MG63 (cell line): Measurements from ENCODE around the gene HERC2. TPM values are rescaled to one million over a fixed set of nuclear protein-coding genes. Genes with fewer than 3 reads are reported as not detected.

Experiments used
- DNase-seq: peaks from one replicate; pipeline ENCODE4 v3.0.0-alpha.2; 2020
- H3K27me3 ChIP-seq: fragments of 250-450 bp; sonication (Bioruptor Pico); 2 replicates; pipeline ENCODE4 v1.5.1; 2020; ENCODE audit warnings: mild to moderate bottlenecking, moderate library complexity
- H3K36me3 ChIP-seq: fragments of 250-450 bp; sonication (Bioruptor Pico); 2 replicates; pipeline ENCODE4 v1.5.1; 2020; ENCODE audit warnings: mild to moderate bottlenecking, moderate library complexity
- H3K4me3 ChIP-seq: fragments of 250-450 bp; sonication (Bioruptor Pico); 2 replicates; pipeline ENCODE4 v1.5.1; 2020; ENCODE audit warnings: mild to moderate bottlenecking, moderate library complexity
- H3K9me3 ChIP-seq: fragments of 250-450 bp; sonication (Bioruptor Pico); 2 replicates; pipeline ENCODE4 v1.5.1; 2020; ENCODE audit warnings: mild to moderate bottlenecking, moderate library complexity
- total RNA-seq: library from RNA; depleted of rRNA; stranded (reverse); fragments of >200 nt; shearing (Covaris generic); gene quantifications from 2 replicates; pipeline ENCODE4 v1.2.3, GENCODE V29; 2014; ENCODE audit warnings: low replicate concordance

The HERC2 gene
- total RNA-seq, 1 experiment from 2014 or later: 27.5 TPM

DNA sequence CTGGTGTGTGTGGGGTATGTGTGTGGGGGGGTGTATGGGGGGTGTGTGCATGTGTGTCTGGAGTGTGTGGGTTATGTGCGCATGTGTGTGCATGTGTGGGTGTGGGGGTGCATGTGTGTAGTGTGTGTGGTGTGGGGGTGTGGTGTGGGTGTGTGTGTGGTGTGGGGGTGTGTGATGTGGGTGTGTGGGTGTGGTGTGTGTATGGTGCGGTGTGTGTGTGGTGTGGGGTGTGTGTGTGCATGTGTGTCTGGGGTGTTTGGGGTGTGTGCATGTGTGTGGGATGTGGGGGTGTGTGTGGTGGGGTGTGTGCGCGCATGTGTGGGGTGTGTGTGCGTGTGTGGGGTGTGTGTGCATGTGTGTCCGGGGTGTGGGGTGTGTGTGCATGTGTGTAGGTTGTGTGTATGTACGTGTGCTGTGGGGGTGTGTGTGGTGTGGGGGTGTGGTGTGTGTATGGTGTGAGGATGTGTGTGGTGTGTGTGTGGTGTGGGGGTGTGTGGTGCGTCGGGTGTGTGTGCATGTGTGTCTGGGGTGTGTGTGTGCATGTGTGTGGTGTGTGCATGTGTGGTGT, 216.7 kb downstream of the HERC2 start:
- Histone ChIP-seq H3K27me3 (no peaks in the 10 kb centered on the region), H3K4me3 (no peak overlapping the region), H3K36me3 (no peaks in the 10 kb centered on the region), H3K9me3 (no peaks in the 10 kb centered on the region)
- no peak for DNase-seq

DNA sequence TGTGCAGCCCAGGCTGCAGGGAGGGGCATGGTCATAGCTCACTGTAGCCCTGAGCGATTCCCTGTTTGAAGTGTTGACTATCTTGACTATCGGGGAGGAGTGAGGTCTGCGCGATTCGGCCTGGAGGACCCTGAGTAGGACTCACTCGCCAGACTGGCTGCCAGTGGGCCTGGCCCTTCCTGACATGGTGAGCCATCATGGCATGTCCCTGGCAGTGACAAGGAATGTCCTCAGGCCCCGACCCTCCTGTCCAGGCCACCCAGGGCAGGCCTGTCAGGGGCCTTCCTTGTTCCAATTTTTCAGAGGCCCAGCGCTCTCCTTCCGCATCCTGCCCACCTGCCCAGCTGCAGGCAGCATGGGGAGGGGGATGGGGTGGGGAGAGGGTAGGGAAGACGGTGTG, 217.7 kb downstream of the HERC2 start:
- Histone ChIP-seq H3K27me3 (no peaks in the 10 kb centered on the region), H3K4me3 (no peak overlapping the region), H3K36me3 (no peaks in the 10 kb centered on the region), H3K9me3 (no peaks in the 10 kb centered on the region)
- no peak for DNase-seq

DNA sequence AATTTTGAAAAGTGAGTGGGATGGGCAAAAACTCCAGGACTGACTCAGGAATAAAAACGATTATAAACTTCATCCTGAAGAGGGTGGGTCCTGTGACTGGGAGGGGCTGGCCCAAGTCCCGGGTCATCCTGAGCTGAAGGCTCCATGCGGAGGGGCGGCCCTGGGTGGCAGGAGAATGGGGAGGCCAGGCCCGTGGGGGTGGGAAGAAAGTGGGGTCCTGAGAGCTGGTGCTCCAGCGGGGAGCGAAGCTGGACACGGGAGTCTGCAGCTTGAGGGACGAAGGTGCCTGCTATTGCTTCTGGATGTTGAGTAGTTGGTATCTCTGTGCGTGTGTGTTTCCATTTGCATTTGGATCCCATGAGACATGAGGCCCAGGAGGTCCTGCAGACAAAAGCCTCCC, 218.1 kb downstream of the HERC2 start:
- Histone ChIP-seq H3K27me3 (no peaks in the 10 kb centered on the region), H3K9me3 (no peaks in the 10 kb centered on the region), H3K4me3 (no peak overlapping the region), H3K36me3 (no peaks in the 10 kb centered on the region)
- no peak for DNase-seq

DNA sequence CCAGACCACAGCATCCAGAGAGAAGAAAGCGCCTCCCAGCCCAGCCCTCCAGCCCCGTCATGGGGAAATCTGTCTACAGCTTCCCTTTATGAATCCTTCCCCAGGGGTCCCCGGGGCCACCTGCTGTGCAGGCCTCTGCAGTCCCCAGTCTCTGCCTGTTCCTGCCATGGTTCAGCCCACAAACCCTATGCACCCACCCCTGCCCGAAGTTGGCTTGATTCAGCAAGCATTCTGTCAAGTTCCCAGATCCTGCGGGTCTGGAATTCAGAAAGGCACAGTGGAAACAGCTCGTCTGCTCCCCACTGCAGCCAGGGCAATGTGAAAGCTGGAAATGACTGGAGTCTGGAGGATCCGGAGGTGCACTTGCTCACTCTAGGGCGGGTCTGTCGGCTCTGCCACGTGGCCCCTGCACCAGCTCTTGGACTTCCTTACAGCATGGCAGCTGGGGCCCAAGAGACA, 220.0 kb downstream of the HERC2 start:
- Histone ChIP-seq H3K36me3 (no peaks in the 10 kb centered on the region), H3K9me3 (no peaks in the 10 kb centered on the region), H3K27me3 (no peaks in the 10 kb centered on the region; the same call in 1 of the 2 replicates), H3K4me3 (no peak overlapping the region)
- DNase-seq: no peak

DNA sequence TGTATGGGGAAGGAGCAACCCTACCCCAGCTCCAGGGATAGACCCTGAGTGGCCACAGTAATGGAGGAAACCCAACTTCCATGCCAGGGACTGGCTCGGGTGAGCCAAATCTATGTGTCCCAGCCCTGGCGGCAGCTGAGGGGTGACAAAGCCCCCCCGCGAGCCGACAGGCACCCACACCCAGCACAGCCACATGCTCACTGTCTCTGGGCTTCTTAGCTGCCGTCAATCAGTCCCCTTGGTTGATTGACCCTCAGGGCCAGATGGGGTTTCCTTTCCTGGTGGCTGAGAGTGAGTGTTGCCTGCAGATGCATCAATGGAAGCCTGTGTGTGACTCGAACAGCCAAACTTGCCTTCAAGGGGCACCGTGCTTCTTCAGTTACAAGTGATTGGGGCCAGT, 220.8 kb downstream of the HERC2 start:
- Histone ChIP-seq H3K4me3 (no peak overlapping the region), H3K9me3 (no peaks in the 10 kb centered on the region), H3K36me3 (no peaks in the 10 kb centered on the region), H3K27me3 (peaks cover 3% of the 10 kb centered on the region; the same call in 1 of the 2 replicates)
- DNase-seq: no peak

DNA sequence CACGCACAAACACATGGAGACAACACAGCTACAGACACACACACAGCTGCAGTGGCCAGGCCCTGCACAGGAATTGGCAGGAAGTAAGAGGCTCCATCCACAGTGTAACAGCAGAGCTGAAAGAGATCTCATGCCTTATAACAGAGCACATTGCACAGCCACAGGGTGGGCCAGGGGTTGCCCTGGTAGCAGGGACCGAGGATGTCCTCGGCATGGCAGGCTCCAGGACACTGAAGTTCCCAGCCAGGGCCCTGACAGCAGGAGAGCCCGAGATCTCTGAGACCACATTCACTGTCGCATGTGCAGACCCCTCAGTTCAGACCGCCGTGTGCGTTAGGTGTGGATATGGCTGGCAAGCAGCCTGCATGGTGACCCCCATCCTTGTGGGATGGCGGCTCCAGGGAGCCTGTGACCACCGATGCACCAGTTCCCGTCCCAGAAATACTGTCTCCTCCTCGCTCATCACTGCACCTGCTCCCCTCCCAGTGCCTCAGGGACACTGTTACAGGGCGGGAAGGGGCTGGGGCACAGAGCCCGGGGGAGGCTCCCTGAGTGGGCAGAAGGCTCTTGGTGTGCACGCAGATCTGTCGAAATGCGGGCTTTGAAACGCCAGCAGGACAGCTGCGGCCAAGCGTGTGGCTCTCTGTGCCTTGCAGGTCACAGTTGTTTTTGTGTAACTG, 221.3 kb downstream of the HERC2 start:
- H3K4me3 ChIP-seq: no peak overlapping the region
- H3K36me3 ChIP-seq: no peaks in the 10 kb centered on the region
- no peaks in the 10 kb centered on the region for H3K9me3 ChIP-seq
- peaks cover 4% of the 10 kb centered on the region; the same call in 1 of the 2 replicates for H3K27me3 ChIP-seq
- DNase-seq: no peak

DNA sequence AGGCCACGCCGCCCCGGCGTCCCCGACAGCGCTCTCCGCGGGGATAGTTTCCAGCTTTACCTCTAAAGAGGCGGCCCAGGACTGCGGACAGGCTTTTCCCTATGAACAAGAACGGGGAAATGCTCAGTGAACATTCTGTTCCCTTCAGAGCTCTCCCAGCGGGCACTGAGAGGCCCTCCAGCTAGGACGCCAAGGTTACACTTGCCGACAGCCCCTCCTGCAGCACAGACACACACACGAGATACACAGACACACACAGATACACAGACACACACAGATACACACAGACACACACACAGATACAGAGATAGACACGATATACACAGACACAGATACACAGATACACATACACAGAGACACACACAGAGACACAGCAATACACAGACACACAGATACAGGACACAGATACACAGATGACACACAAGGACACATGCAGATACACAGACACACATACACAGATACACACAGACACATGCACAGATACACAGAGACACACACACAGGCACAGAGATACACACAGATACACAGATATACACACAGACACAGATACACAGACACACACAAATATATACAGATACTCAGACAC, 222.3 kb downstream of the HERC2 start:
- peaks cover 4% of the 10 kb centered on the region; the same call in 1 of the 2 replicates for H3K27me3 ChIP-seq
- DNase-seq: no peak
- H3K4me3 ChIP-seq: 0 out of 2 replicates have a peak overlapping the region, but pooled peaks have one; percentile 11
- H3K9me3 ChIP-seq: no peaks in the 10 kb centered on the region
- H3K36me3 ChIP-seq: no peaks in the 10 kb centered on the region

DNA sequence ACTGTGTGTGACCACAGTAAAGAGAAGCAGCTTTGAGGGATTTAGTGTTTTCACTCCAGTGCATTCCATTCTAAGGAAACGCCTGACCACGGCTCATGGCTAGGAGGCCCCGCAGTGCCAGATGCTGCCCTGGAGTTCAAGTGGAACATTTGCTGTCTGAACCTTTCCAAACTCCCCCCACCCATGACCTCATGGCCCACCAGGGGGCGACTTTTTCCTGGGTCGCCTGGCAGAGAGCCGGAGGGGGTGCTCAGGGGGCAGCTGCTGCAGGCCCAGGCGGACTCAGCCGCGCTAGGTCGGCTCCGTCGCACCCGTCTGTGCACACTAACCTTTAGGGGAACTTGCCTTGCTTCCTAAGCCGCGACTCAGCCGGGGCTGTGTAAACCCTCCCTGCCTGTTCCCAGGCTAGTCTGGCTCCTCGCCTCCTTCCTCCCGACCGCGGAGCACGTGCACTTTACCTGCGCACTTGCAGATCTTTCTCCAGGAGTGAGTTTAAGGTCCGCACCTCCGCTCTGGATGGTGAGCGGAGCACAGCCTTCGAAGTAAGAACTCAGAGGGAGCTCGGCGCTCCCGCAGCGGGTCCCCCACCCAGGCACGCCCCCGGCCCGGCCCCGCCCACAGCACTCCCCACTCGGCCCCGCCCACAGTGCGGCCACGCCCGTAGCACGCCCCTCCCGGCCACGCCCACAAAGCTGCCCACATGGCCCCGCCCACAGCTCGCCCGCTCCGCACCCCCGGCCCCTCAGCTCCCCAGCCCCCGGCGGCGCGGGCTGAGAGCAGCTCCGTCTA, 223.0 kb downstream of the HERC2 start, which contains the start of gene OCA2:
TSS of gene OCA2 (minus strand) at position 550 of the 789 bp plus-strand sequence. CDS start 17,441 bp downstream, outside the sequence.
- Histone ChIP-seq H3K36me3 (no peaks in the 10 kb centered on the region), H3K4me3 (0 out of 2 replicates have a peak within 1 kb of the TSS, but pooled peaks have one; percentile 11), H3K27me3 (peaks cover 4% of the 10 kb centered on the region; the same call in 1 of the 2 replicates), H3K9me3 (no peaks in the 10 kb centered on the region)
- DNase-seq: peak; percentile 39

DNA sequence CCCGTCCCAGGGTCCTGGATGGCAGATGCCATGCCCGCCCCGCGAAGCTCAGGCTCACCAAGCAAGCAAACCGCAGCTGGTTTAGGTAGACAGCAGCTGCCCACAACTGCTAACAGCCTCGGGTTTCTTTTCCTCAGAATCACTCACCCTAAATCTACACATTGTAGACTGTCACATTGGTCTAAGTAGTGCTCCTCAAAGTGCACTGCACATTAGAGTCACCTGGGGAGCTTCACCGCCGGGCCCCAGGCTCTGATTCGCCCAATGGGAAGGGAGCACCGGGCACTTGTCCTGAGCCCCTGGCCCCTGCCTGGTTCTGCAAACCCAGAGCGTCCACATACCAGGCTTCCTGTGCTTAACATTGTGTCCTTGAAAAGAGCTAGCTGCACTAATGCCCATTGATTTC, 223.6 kb downstream of the HERC2 start:
- H3K27me3 ChIP-seq: peaks cover 4% of the 10 kb centered on the region; the same call in 1 of the 2 replicates
- H3K9me3 ChIP-seq: no peaks in the 10 kb centered on the region
- no peaks in the 10 kb centered on the region for H3K36me3 ChIP-seq
- DNase-seq: no peak
- H3K4me3 ChIP-seq: no peak overlapping the region

DNA sequence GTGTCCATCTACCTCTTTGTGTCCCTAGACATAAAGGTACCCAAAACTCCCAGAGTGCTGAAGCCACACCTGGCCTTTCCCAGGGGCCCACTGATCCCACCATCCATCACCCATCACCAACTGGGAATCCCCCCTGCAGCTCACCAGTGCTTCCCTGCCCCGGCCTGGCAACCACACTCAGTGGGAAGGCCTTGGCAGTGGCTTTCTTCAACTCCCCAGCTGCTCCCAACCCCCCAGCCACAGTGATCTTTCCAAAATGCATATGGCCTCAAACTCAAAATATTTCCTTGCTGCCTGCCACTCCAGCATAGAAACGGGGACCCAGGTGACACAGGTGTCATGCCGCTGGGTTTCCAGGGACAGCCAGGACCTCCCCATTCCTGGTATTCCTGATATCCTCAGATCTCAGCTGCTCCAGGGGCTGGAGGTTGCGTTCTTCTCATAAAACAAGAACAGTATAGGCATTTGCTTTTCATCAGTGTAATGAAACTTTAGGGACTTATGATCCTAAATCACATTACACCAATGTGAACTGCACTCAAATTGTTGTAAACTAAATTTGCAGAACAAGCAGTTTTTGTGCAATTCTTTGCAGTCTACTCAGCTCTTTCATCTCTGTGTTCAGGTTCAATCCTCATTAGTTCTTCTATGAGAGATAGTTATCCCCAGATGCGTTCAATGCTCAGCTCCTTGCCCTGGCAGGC, 224.2 kb downstream of the HERC2 start:
- DNase-seq: no peak
- no peaks in the 10 kb centered on the region for H3K9me3 ChIP-seq
- H3K4me3 ChIP-seq: no peak overlapping the region
- peaks cover 4% of the 10 kb centered on the region; the same call in 1 of the 2 replicates for H3K27me3 ChIP-seq
- H3K36me3 ChIP-seq: no peaks in the 10 kb centered on the region

DNA sequence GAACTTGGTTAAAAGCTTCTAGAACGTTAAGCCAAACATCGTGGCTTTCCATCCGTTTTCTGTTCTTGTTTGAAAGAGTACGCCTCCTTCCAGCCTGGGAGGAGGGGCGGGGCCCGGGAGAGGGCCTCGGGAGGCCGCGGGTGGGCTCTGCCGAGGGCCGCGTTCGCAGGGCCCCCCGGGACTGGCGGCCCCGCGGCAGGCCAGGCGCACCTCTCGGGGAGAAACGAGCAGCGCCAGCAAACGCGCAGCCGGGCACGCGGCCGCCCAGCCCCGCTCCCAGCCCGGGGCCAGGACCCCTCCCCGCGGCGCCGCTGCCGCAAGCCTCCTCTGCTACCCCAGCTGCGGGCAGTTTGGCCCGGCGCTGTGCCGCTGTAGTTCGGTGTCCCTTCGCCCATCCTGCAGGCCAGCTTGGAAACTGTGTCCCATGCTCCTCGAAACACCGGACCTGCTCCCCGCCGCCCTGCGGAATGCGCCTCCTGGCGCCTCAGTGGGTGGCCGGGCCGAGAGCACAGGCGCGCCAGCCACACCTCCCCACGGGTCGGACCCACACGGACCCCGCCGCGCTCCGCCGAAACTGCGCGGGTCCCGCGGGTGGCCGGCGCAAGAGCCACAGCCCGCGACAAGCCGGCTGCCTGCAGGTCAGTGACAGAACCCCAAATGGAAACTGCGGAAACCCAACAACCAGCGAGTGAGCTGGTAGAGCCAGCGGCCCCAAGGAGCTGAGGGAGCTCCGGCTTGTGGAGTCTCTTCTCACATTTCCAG, 225.1 kb downstream of the HERC2 start:
- no peak for DNase-seq
- Histone ChIP-seq H3K36me3 (no peaks in the 10 kb centered on the region), H3K4me3 (peak overlapping the region; percentile 43), H3K27me3 (peaks cover 4% of the 10 kb centered on the region; the same call in 1 of the 2 replicates), H3K9me3 (no peaks in the 10 kb centered on the region)

DNA sequence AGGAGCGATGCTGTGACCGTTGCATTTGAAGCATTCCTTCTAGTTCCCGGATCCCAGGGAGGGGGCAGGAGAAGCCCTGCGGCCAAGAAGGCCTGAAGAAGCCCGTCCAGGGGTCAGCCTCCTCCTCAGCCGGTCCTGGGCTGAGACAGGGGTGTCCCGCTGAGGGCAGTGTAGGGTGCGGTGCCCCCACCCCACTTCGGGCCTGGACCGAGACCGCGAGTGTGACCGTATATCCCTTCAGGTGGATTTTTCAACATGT, 225.6 kb downstream of the HERC2 start:
- peaks cover 4% of the 10 kb centered on the region; the same call in 1 of the 2 replicates for H3K27me3 ChIP-seq

DNA sequence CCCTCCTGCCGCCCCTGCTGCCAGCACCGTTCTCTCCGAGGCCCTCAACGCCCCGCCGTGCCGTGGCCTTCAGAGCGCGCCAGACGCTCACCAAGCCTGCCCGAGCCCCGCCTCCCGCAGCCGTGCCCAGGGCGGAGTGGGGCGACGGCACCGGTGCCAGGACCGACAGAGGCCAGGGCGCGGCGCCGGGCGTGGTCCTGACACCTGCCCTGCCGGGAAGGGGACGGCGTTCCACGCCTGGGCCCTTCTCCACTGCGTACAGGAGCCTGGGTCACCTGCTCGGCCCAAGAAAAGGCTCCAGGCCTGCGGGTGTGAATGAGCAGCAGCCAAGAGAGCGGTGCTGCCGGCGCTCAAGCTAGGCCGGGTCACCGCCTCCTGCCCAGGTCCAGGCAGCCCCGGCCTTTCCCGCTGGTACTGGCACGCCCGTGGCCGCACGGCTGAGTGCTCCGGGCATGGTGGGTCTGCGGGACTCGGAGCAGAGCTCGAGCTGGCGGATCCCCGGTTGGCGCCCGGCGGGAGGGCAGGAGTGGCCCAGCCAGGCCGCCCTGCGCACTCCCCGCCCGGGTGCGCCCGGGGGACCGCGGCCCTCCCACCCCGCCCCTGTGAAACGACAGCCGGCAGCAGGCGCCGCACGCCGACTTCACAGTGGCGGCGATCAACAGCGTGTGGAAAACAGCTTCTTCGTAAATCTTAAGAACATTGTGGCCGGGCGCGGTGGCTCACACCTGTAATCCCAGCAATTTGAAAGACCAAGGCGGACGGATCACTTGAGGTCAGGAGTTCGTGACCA, 227.1 kb downstream of the HERC2 start:
- Histone ChIP-seq H3K27me3 (peaks cover 4% of the 10 kb centered on the region; the same call in 1 of the 2 replicates), H3K9me3 (peaks cover 5% of the 10 kb centered on the region; the same call in 1 of the 2 replicates), H3K36me3 (no peaks in the 10 kb centered on the region), H3K4me3 (no peak overlapping the region)
- no peak for DNase-seq

More for the DNA sequence above, 225.6 kb downstream of the HERC2 start:
- DNase-seq: no peak
- H3K36me3 ChIP-seq: no peaks in the 10 kb centered on the region
- no peaks in the 10 kb centered on the region; the same call in 1 of the 2 replicates for H3K9me3 ChIP-seq
- H3K4me3 ChIP-seq: peak overlapping the region; percentile 43

DNA sequence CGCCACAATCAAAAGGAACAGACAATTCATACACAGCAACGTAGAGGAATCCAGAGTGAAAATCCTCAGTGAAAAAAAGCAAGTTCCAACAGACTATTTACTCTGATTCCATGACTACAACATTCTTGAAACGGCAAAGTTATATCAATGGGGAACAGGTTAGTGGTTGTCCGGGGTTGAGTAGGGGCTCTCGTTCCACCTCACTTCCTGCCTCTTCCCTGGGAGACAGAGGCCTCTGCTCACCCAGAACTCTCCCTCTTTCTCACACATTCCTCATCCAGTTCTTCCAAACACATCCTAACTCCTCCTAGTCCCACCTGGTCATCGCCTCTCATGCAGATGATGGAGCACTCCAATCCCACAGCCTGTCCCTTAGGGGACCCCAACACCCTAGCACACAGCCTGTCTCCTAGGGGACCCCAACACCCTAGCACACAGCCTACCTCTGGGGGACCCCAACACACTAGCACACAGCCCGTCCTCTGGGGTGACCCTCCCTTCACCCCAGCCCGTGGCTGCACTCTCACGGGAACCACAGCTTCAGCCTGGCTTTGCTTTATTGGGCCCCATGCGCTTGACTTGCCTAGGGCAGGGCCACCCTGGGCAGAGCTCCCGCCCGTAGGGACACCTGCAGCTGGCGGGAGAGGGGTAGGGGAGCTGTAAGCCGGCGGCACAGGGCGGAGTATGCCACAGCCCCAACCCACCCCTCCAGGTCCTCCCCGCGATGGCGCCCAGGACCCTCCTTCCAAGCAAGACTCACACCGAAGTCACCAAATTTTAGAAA, 228.0 kb downstream of the HERC2 start:
- H3K36me3 ChIP-seq: no peaks in the 10 kb centered on the region
- H3K27me3 ChIP-seq: peaks cover 4% of the 10 kb centered on the region; the same call in 1 of the 2 replicates
- no peak overlapping the region for H3K4me3 ChIP-seq
- peaks cover 5% of the 10 kb centered on the region; the same call in 1 of the 2 replicates for H3K9me3 ChIP-seq
- no peak for DNase-seq
